AG04450 (cell line): ENCODE data around the gene NDOR1. TPM values are rescaled to one million over a fixed set of nuclear protein-coding genes. Genes with fewer than 3 reads are reported as not detected.

Experiments
- CTCF ChIA-PET: fragments of 300-600, 350-600 bp; formaldehyde crosslinking; extraction: SDS; loops from one replicate; lab custom pipeline; 2022; ENCODE audit warnings: antibody characterized with exemption, inconsistent platforms; lab: Charles Lee
- POLR2A ChIA-PET: fragments of 350-600 bp; formaldehyde crosslinking; extraction: SDS; loops from one replicate; lab custom pipeline; 2021; ENCODE audit warnings: antibody characterized with exemption, inconsistent platforms; lab: Yijun Ruan, JAX
- DNase-seq: peaks from one replicate; pipeline ENCODE4 v3.0.0-alpha.2; 2011; ENCODE audit warnings: low read depth, low spot score
- H3K27ac ChIP-seq: one replicate; pipeline ENCODE4 v1.5.1; 2012; ENCODE audit warnings: low read depth, low read length, control low read depth
- H3K27me3 ChIP-seq: one replicate; pipeline ENCODE4 v1.6.0; 2012; ENCODE audit warnings: low read length; ENCODE audit not compliant: control insufficient read depth, insufficient read depth
- H3K4me3 ChIP-seq: 2 replicates; pipeline ENCODE4 v1.5.1; 2011; ENCODE audit warnings: mild to moderate bottlenecking, low read depth, low read length, control low read depth
- H3K9me3 ChIP-seq: 2 replicates; pipeline ENCODE4 v1.5.1; 2012; ENCODE audit warnings: low read length; ENCODE audit not compliant: control insufficient read depth, insufficient read depth
- polyA minus RNA-seq: library from RNA; depleted of rRNA, polyadenylated mRNA; stranded (reverse); fragments of >200 nt; gene quantifications from 2 replicates; pipeline ENCODE4 v1.2.3, GENCODE V29; 2011; rRNA and poly(A)+ RNA removed
- polyA plus RNA-seq: library from polyadenylated mRNA; depleted of rRNA; stranded (reverse); fragments of >200 nt; gene quantifications from 2 replicates; pipeline ENCODE4 v1.2.3, GENCODE V29; 2011; rRNA removed
- TF ChIP-seq, protein P1 (sequence below): IDR thresholded peaks from 2 replicates; pipeline ENCODE4 v1.5.1; 2011; ENCODE audit warnings: low read depth, low read length, control low read depth, inconsistent platforms

NDOR1 gene
- 2.8 and 3.8 TPM in 2 replicates for polyA plus RNA-seq
- polyA minus RNA-seq: 2.4 and 2.6 TPM in 2 replicates

DNA sequence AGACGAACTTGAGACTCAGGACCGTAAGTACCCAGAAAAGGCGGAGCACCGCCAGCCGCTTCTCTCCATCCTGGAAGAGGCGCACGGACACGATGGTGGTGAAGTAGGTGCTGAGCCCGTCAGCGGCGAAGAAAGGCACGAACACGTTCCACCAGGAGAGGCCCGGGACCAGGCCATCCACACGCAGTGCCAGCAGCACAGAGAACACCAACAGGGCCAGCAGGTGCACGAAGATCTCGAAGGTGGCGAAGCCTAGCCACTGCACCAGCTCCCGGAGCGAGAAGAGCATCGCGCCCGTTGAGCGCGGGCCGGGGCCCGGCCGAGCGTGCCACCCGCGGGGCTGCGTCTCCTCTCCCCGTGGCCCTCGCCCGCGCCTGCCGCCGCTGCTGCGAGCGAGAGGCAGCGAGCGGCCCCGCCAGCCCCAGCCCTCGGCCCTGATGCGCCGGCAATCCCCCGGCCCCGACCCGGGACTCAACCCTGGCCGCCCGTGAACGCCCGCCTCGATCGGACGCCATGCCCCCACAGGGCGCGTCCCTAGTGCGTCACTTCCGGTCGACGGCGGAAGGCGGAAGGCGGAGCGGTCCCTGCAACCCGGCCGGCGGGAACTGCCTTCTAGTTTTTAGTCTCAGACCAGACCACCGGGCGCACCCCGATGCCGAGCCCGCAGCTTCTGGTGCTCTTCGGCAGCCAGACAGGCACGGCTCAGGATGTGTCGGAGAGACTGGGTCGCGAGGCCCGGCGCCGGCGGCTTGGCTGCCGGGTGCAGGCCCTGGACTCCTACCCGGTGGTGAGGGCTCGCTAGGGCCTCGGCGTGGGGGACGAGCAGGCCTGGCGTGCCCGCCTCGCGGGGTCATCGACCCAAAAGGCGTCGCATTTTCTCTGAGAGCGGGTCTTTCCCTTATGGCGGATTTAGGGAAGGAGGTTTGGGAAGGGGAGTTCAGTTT, at the start of gene NDOR1, which contains the start of gene TMEM203:
Gene NDOR1 (plus strand): TSS at position 575 of the 944 bp plus-strand sequence. CDS start 78 bp downstream, at position 653.
Gene TMEM203 (minus strand): TSS at position 523 of the 944 bp plus-strand sequence. CDS start 234 bp downstream, at position 289.
- peak within 1 kb of the TSS; percentile 97 for H3K4me3 ChIP-seq
- no peak for DNase-seq
- TF ChIP-seq, protein P1, sequence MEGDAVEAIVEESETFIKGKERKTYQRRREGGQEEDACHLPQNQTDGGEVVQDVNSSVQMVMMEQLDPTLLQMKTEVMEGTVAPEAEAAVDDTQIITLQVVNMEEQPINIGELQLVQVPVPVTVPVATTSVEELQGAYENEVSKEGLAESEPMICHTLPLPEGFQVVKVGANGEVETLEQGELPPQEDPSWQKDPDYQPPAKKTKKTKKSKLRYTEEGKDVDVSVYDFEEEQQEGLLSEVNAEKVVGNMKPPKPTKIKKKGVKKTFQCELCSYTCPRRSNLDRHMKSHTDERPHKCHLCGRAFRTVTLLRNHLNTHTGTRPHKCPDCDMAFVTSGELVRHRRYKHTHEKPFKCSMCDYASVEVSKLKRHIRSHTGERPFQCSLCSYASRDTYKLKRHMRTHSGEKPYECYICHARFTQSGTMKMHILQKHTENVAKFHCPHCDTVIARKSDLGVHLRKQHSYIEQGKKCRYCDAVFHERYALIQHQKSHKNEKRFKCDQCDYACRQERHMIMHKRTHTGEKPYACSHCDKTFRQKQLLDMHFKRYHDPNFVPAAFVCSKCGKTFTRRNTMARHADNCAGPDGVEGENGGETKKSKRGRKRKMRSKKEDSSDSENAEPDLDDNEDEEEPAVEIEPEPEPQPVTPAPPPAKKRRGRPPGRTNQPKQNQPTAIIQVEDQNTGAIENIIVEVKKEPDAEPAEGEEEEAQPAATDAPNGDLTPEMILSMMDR: no peak
- peak within 1 kb of the TSS; percentile 39 for H3K27ac ChIP-seq
- ChIA-PET CTCF (interaction anchor here (1.7 kb wide), 1 partner anchor 31 kb away, joined by 12 read pairs; no protein-coding TSS in a partner anchor), POLR2A (interaction anchor here (0.6 to 2.3 kb wide), 6 partner anchors 11 to 119 kb away, joined by 3 to 14 read pairs (median 3); partner anchors contain the start of genes ANAPC2, RNF208, SSNA1 and TUBB4B)
- no peaks in the 10 kb centered on the region; the same call in 1 of the 2 replicates for H3K9me3 ChIP-seq
- H3K27me3 ChIP-seq: no peaks in the 10 kb centered on the region

DNA sequence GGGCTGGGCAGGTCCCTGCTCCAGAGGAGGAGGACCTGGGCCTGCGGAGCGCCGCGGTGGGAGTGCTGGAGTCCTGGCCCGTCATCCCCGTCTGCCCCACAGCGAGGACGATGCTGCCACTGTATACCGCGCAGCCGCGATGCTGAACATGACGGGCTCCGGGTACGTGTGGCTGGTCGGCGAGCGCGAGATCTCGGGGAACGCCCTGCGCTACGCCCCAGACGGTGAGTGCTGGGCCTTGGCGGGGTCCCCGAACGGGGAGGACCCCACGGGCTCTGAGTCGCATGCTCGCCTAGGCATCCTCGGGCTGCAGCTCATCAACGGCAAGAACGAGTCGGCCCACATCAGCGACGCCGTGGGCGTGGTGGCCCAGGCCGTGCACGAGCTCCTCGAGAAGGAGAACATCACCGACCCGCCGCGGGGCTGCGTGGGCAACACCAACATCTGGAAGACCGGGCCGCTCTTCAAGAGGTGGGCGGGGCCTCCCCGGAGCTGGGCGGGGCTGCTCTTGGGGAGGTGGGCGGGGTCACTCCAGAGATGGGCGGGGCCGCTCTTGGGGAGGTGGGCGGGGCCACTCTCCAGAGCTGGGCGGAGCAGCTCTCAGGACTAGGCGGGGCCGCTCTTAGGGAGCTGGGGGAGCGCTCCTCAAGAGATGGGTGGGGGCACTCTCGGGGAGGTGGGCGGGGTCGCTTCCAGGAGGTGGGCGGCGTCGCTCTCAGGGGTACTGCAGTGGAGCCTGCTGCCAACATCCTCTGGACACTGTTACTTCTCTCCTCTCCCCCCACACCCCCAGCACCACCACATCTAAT, 48.7 kb upstream of the NDOR1 start:
- peaks cover 3% of the 10 kb centered on the region; the same call in 1 of the 2 replicates for H3K9me3 ChIP-seq
- TF ChIP-seq, protein P1: no peak
- H3K27me3 ChIP-seq: peaks cover 27% of the 10 kb centered on the region

DNA sequence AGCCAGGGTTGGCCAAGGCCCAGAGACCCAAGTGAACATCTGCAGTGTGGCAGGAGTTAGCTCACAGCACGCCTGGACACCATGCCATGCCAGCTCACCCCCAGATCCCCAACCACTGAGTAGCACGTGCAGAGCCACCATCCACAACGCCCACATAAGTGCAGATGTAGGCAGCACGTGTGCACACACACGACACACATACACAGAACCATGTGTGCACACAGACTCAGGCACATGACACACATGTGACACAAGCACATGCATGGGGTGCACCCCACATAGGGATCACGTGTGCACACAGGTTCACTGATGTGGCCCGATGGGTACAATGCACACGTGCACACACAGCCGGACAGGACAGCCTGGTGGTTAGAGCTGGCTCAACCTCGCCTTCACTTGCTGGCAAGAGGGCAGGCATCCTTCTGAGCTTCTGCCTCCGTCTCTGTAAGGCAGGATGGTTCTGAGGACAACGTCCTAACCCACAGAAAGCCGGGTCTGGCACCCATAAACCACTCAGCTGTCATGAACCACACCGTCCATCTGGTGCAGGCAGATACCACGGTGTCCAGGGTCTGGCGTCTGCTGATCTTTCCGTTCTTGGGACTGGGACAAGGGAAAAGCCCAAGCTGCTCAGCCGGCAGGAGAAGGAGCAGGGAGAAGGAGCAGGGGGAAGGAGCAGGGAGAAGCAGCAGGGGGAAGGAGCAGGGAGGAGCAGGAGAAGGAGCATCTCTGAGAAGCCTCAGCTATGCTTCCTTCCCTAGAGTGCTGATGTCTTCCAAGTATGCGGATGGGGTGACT, 47.7 kb upstream of the NDOR1 start:
- DNase-seq: no peak
- no peaks in the 10 kb centered on the region; the same call in 1 of the 2 replicates for H3K9me3 ChIP-seq
- peaks cover 33% of the 10 kb centered on the region for H3K27me3 ChIP-seq
- TF ChIP-seq, protein P1: no peak
- no peak overlapping the region for H3K27ac ChIP-seq
- H3K4me3 ChIP-seq: no peak overlapping the region
- CTCF ChIA-PET: no interaction called here
- POLR2A ChIA-PET: interaction anchor here (1.2 to 1.6 kb wide), 3 partner anchors 17 to 83 kb away, joined by 5 to 9 read pairs (median 7); partner anchors contain the start of genes ANAPC2, SSNA1 and TUBB4B

More for the DNA sequence above, 48.7 kb upstream of the NDOR1 start:
- DNase-seq: no peak
- H3K4me3 ChIP-seq: peak overlapping the region; percentile 48
- POLR2A ChIA-PET: interaction anchor here (0.7 to 1.6 kb wide), 5 partner anchors 18 to 320 kb away, joined by 3 to 9 read pairs (median 5); partner anchors contain the start of genes ANAPC2, SSNA1 and TUBB4B
- CTCF ChIA-PET: interaction anchor here (0.6 to 0.7 kb wide), 2 partner anchors 72 to 665 kb away, joined by 3 read pairs; no protein-coding TSS in a partner anchor
- no peak overlapping the region for H3K27ac ChIP-seq

DNA sequence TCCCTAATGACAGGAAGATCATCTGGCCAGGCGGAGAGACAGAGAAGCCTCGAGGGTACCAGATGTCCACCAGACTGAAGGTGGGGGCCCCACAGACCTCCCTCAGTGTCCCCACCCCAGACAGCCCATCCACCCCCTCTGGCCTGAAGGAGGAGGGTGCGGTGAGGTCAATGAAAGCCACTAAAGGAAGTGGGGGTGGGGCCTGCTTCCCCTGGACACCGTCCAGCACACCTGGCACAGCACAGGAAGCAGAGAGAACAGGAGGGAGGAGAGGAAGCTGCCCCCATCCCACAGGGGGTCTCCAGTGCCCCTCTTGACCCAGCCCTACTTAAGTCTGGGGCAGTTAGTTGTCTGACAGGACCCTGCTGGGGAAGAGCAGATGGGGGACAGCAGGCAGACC, 46.9 kb upstream of the NDOR1 start:
- POLR2A ChIA-PET: no interaction called here
- TF ChIP-seq, protein P1: no peak
- H3K4me3 ChIP-seq: no peak overlapping the region
- DNase-seq: no peak
- H3K9me3 ChIP-seq: no peaks in the 10 kb centered on the region; the same call in 1 of the 2 replicates
- no peak overlapping the region for H3K27ac ChIP-seq
- H3K27me3 ChIP-seq: peaks cover 37% of the 10 kb centered on the region
- CTCF ChIA-PET: no interaction called here
